ENCODE data around the gene ZHX3.

Gene ZHX3

DNA sequence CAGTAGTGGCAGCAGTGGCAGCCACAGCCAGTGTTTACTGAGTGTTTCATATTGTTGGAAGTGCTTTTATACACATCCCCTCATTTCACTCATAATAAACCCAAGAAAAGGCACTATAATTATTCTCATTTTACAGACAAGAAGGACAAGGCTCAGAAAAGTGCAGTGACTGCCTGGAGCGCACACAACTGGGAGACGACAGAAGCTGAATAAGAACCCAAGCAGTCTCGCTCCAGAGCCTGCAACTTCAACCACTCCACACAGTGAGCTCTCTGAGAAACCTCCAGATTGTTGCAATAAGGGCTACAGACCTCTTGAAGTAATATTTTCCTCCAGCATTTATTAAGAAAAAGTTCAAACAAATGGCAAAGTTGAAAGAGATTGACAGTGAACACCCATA, 103.3 kb downstream of the ZHX3 start:
- no peak for TF ChIP-seq CTCF (IDR thresholded peaks at IDR 0.05; ENCODE audit: low read depth, low read length, poor library complexity, severe bottlenecking)
- no peak for TF ChIP-seq EZH2phosphoT487 (IDR thresholded peaks at IDR 0.05; ENCODE audit: borderline replicate concordance, low read length)
- no peaks in the 10 kb centered on the region for H4K20me1 ChIP-seq (ENCODE audit: control insufficient read depth, insufficient read depth, low read depth, low read length)
- no peaks in the 10 kb centered on the region for H3K9me3 ChIP-seq (ENCODE audit: control insufficient read depth, insufficient read depth, low read length)
- no peak overlapping the region for H3K4me3 ChIP-seq (ENCODE audit: low read length)
- no peak overlapping the region for H3K27ac ChIP-seq (ENCODE audit: low read depth, low read length)
- H3K36me3 ChIP-seq (ENCODE audit: control insufficient read depth, low read length), result no peaks in the 10 kb centered on the region
- H3K79me2 ChIP-seq (ENCODE audit: control insufficient read depth, low read length), result no peaks in the 10 kb centered on the region
- no peaks in the 10 kb centered on the region for H3F3A ChIP-seq (ENCODE audit: control insufficient read depth, insufficient read depth)
- no peaks in the 10 kb centered on the region for H3K27me3 ChIP-seq (ENCODE audit: control insufficient read depth, low read length)
- H3K9me2 ChIP-seq (replicated peaks; ENCODE audit: control insufficient read depth, low read length), result no peaks in the 10 kb centered on the region
- H3K4me2 ChIP-seq (ENCODE audit: low read length), result no peak overlapping the region
- no peaks in the 10 kb centered on the region for H3K4me1 ChIP-seq (ENCODE audit: control insufficient read depth, low read length)

DNA sequence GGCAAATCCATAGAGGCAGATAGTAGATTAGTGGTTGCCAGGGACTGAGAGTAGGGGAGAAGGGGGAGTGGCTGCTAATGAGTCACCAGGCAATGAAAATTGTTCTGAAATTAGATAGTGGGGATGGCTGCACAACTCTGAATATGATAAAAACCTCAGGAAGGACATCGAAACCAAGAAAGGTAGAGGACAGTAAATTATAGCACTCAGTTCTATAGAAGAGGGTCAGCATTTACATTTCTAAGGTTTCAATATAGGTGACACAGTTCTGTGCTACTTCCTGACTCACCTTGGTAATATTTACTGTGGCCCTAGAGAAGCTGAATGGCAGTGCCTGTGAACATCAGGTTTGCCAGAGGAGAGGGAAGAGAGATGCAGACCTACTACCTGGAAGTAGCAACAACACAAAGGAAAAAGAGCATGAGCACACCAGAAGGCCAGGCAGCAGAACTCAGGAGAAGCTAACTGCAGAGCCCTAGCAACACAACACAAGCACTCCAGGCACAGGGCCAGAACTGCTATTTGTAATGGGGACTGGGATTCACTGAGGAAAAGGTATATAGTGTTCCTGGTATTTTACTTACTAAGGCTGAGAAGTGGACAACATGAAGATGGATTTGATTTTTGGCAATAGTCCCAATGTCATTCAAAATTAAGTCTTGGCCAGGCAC, 104.2 kb downstream of the ZHX3 start:
- Histone ChIP-seq H3K4me3 (ENCODE audit: low read length) (no peak overlapping the region), H3K4me1 (ENCODE audit: control insufficient read depth, low read length) (no peaks in the 10 kb centered on the region), H3K9me2 (replicated peaks; ENCODE audit: control insufficient read depth, low read length) (no peaks in the 10 kb centered on the region), H3K27me3 (ENCODE audit: control insufficient read depth, low read length) (no peaks in the 10 kb centered on the region), H3K4me2 (ENCODE audit: low read length) (no peak overlapping the region), H3F3A (ENCODE audit: control insufficient read depth, insufficient read depth) (no peaks in the 10 kb centered on the region), H3K36me3 (ENCODE audit: control insufficient read depth, low read length) (no peaks in the 10 kb centered on the region), H3K9me3 (ENCODE audit: control insufficient read depth, insufficient read depth, low read length) (no peaks in the 10 kb centered on the region), H3K79me2 (ENCODE audit: control insufficient read depth, low read length) (no peaks in the 10 kb centered on the region), H4K20me1 (ENCODE audit: control insufficient read depth, insufficient read depth, low read depth, low read length) (no peaks in the 10 kb centered on the region), H3K27ac (ENCODE audit: low read depth, low read length) (no peak overlapping the region)
- TF ChIP-seq CTCF (IDR thresholded peaks at IDR 0.05; ENCODE audit: low read depth, low read length, poor library complexity, severe bottlenecking) (no peak), EZH2phosphoT487 (IDR thresholded peaks at IDR 0.05; ENCODE audit: borderline replicate concordance, low read length) (no peak)

GRCh38 chr20:41205313-41205712, 112.2 kb downstream of the ZHX3 start:
- Histone ChIP-seq H3K79me2 (ENCODE audit: control insufficient read depth, low read length) (no peaks in the 10 kb centered on the region), H3K36me3 (ENCODE audit: control insufficient read depth, low read length) (peaks cover 6% of the 10 kb centered on the region; the same call in 1 of the 2 replicates), H3K27me3 (ENCODE audit: control insufficient read depth, low read length) (no peaks in the 10 kb centered on the region)

More at GRCh38 chr20:41205313-41205712, 112.2 kb downstream of the ZHX3 start:
- no peak overlapping the region for H3K4me2 ChIP-seq (ENCODE audit: low read length)
- no peaks in the 10 kb centered on the region for H3K9me2 ChIP-seq (replicated peaks; ENCODE audit: control insufficient read depth, low read length)
- H3K4me1 ChIP-seq (ENCODE audit: control insufficient read depth, low read length), result no peaks in the 10 kb centered on the region
- no peaks in the 10 kb centered on the region for H3K9me3 ChIP-seq (ENCODE audit: control insufficient read depth, insufficient read depth, low read length)
- no peaks in the 10 kb centered on the region for H4K20me1 ChIP-seq (ENCODE audit: control insufficient read depth, insufficient read depth, low read depth, low read length)
- no peaks in the 10 kb centered on the region for H3F3A ChIP-seq (ENCODE audit: control insufficient read depth, insufficient read depth)
- H3K27ac ChIP-seq (ENCODE audit: low read depth, low read length), result no peak overlapping the region
- TF ChIP-seq EZH2phosphoT487 (IDR thresholded peaks at IDR 0.05; ENCODE audit: borderline replicate concordance, low read length) (no peak), CTCF (IDR thresholded peaks at IDR 0.05; ENCODE audit: low read depth, low read length, poor library complexity, severe bottlenecking) (no peak)
- no peak overlapping the region for H3K4me3 ChIP-seq (ENCODE audit: low read length)

Measured in DOHH2 (cell line).